RWPE1 (cell line): Measurements from ENCODE around the gene TMEM61.

ENCODE experiments used
- CTCF ChIA-PET: fragments of 350-600 bp; sonication (Branson Sonifier 250); formaldehyde crosslinking; extraction: SDS; loops from one replicate; lab custom pipeline; 2021; lab: Yijun Ruan, JAX
- POLR2A ChIA-PET: fragments of 400-600 bp; formaldehyde crosslinking; extraction: SDS; loops from one replicate; lab custom pipeline; 2020; ENCODE audit warnings: antibody characterized with exemption; ENCODE audit not compliant: low non-redundant PET; lab: Yijun Ruan, JAX
- DNase-seq: peaks from one replicate; pipeline ENCODE4 v3.0.0; 2012; ENCODE audit warnings: low spot score
- H3K27ac ChIP-seq: fragments of 450-650 bp; 2 replicates; pipeline ENCODE4 v1.5.1; 2017
- TF ChIP-seq, protein P1 (sequence below): fragments of 450-650 bp; conservative IDR thresholded peaks from 2 replicates; pipeline ENCODE4 v1.5.1; 2017; ENCODE audit warnings: low read depth, mild to moderate bottlenecking

TMEM61 gene

GRCh38 chr1:55040933-55041494 is 60.6 kb downstream of the TMEM61 start:
- ChIA-PET POLR2A (no interaction called here), CTCF (interaction anchor here (0.5 to 3.1 kb wide), 5 partner anchors 19 to 157 kb away, joined by 3 to 13 read pairs (median 3); no protein-coding TSS in a partner anchor)
- TF ChIP-seq, protein P1, sequence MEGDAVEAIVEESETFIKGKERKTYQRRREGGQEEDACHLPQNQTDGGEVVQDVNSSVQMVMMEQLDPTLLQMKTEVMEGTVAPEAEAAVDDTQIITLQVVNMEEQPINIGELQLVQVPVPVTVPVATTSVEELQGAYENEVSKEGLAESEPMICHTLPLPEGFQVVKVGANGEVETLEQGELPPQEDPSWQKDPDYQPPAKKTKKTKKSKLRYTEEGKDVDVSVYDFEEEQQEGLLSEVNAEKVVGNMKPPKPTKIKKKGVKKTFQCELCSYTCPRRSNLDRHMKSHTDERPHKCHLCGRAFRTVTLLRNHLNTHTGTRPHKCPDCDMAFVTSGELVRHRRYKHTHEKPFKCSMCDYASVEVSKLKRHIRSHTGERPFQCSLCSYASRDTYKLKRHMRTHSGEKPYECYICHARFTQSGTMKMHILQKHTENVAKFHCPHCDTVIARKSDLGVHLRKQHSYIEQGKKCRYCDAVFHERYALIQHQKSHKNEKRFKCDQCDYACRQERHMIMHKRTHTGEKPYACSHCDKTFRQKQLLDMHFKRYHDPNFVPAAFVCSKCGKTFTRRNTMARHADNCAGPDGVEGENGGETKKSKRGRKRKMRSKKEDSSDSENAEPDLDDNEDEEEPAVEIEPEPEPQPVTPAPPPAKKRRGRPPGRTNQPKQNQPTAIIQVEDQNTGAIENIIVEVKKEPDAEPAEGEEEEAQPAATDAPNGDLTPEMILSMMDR: no peak
- H3K27ac ChIP-seq: peak overlapping the region; percentile 89
- no peak for DNase-seq

GRCh38 chr1:55041613-55042012 is 61.2 kb downstream of the TMEM61 start:
- ChIA-PET CTCF (interaction anchor here (1.0 kb wide), 1 partner anchor 19 kb away, joined by 3 read pairs; no protein-coding TSS in a partner anchor), POLR2A (no interaction called here)
- TF ChIP-seq, protein P1: no peak
- no peak for DNase-seq
- H3K27ac ChIP-seq: no peak overlapping the region
